ENCODE measurements around the gene ENTPD1. TPM values are rescaled to one million over a fixed set of nuclear protein-coding genes. Genes with fewer than 3 reads are reported as not detected.

The ENTPD1 gene
- total RNA-seq, 4 donors from 2014 or later, result 7.5 to 39.4 (median 22.2) TPM

DNA sequence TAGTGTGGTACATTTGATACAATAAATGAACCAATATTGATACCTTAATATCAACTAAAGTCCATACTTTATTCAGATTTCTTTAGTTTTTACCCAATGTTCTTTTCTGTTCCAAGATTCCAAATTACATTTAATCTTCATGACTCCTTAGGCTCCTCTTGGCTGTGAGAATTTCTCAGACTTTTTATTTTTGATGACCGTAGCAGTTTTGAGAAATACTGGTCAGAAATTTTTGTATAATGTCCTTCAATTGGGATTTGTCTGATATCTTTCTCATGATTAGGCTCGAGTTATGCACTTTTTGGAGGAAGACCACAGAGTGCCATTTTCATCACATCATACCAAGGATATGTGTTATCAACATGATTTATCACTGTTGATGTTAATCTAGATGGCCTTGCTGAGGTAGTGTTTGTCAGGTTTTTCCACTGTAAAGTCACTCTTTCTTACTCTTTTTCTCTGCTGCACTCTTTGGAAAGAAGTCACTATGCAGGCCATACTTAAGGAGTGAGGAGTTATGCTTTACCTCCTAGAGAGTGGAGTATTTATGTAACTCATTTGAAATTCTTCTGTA is 12.9 kb upstream of the ENTPD1 start:
- ATAC-seq (ENCODE audit: low FRiP score), result no peak
- DNase-seq (ENCODE audit: low spot score), result no peak
- TF ChIP-seq, protein P1, sequence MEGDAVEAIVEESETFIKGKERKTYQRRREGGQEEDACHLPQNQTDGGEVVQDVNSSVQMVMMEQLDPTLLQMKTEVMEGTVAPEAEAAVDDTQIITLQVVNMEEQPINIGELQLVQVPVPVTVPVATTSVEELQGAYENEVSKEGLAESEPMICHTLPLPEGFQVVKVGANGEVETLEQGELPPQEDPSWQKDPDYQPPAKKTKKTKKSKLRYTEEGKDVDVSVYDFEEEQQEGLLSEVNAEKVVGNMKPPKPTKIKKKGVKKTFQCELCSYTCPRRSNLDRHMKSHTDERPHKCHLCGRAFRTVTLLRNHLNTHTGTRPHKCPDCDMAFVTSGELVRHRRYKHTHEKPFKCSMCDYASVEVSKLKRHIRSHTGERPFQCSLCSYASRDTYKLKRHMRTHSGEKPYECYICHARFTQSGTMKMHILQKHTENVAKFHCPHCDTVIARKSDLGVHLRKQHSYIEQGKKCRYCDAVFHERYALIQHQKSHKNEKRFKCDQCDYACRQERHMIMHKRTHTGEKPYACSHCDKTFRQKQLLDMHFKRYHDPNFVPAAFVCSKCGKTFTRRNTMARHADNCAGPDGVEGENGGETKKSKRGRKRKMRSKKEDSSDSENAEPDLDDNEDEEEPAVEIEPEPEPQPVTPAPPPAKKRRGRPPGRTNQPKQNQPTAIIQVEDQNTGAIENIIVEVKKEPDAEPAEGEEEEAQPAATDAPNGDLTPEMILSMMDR (IDR thresholded peaks at IDR 0.05), result no peak

DNA sequence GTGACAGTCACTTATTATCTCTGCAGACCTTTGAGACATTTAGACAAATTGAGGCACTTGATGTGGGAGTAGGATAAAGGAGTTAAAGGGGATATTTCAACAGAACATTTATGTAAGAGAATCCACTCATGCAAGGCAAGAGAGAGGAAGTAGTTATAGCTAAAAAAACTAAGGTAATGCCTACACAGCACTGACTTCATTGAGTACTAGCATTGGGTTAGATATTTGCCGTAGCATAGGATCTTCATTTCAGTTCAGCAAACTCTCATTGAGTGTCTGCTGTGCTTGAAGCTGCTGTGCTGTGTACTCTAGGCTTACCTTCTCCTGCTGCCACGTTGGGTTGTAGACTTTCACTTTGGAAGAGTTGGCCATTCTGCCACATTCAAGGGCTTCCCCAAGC is 10.5 kb upstream of the ENTPD1 start:
- no peak for ATAC-seq (ENCODE audit: low FRiP score)

DNA sequence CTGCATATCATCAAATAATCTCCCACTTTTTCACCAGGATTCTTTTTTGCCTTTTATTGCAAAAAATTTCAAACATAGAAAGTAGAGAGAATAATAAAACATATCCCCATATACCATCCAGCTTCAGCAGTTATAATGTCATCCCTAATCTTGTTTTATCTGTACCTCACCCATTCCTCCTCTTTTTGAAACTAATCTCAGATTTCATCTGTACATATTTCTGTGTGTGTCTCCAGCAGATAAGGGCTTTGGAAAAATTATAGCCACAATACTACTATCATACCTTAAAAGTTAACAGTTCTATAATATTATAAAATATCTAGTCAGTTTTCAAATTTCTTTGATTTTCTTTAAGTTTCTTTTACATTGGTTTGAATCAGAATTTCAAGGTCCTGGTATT is 7.6 kb upstream of the ENTPD1 start:
- ATAC-seq (ENCODE audit: low FRiP score), result no peak
- TF ChIP-seq, protein P1 (IDR thresholded peaks at IDR 0.05), result no peak
- no peak for DNase-seq (ENCODE audit: low spot score)

More for the DNA sequence above, 10.5 kb upstream of the ENTPD1 start:
- TF ChIP-seq, protein P1 (IDR thresholded peaks at IDR 0.05), result no peak
- no peak for DNase-seq (ENCODE audit: low spot score)

DNA sequence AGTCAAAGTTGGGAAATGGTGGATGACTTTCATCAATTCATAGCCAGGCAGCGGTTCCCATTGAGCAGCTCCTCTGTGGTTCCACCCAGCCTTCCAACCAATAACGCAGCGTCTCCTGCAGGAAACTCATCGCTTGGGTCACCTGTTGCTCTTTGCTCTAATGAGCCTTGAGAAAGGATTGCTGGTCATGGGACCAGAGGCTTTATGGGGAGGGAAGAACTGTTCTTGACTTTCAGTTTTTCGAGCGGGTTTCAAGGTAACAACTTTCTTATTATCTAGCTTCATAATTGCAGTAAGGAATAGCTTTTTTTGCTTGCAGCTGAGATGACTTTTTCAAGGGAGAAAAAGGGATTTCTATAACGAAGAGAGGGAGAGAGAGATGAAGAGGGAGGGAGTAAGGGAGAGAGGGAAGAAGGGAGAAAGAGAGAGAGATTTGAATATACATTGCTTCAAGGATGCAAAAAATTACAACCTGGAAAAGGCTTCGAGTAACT is 405 bp upstream of the ENTPD1 start:
- DNase-seq (ENCODE audit: low spot score) (no peak), ATAC-seq (ENCODE audit: low FRiP score) (peak; percentile 26)
- TF ChIP-seq, protein P1 (IDR thresholded peaks at IDR 0.05), result no peak

DNA sequence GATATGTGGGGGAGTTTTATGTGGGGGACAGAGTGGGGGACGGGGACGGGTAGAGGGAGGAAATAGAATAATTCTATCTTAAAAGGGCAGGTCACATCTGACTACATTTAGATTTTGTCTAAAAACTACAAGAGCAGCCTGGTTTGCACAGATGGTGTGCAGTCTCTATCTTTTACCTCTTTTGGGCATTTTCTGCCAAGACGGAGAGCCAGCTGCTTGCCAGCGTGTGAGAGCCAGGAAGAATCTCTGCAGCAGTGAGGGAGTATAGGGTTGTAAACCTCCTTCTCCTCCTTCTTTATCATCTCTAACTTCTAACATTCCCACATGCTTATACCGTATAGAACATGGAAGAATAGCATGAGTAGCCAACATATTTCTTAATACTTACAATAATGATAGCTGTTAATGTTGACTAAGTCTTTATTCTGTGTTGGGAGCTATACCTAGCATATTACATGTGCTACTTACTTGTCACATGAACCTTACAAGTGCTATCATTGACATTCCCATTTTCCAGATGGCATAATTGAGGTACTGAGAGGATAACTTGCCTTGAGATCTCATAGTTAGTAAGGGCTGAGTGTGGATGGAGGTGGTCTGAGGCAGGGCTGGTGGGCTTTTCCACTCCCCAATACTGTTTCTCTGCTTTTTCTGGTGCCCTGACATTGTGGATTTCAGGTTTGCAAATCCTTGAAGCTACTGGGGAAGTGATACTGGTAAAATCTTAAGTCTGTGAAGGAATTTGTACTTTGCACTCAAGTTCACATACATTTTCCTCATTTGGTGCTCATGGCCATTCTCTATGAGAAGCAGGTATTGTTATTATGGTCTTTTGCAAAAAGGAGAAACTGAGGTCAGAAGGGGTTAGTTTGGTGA is 1.1 kb downstream of the ENTPD1 start:
- ATAC-seq (ENCODE audit: low FRiP score) (no peak), DNase-seq (ENCODE audit: low spot score) (no peak)
- TF ChIP-seq, protein P1 (IDR thresholded peaks at IDR 0.05), result no peak

DNA sequence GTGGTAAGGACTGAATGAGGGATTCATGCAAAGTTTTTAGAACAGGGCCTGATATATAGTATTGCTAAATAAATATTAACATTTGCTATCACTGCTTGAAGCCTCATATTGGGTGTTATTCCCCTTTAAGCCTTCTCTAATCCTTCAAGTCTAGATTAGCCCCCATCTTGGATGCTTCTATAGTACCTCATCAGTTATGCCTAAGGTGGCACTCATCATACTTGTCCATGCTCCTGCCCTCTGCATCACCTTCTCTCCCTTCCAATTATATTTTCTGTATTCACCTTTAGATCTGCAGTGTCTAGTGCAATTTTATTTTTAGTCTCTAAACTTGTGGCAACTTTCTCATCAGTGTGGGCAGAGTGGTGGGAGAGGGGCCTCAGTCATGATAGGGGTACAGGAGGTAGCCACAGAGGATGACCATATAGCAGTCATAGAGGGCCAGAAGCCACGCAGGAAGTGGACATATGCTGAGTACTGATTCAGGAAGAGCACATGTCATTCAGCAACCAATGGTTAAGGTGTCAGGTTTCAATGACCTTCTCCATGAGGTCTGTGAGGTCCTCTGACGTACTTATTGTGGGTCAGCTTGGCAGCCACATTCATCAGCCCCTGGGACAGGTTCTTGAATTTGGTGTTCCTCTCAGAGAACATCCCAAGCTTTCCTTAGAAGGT is 2.5 kb downstream of the ENTPD1 start:
- ATAC-seq (ENCODE audit: low FRiP score) (no peak), DNase-seq (ENCODE audit: low spot score) (no peak)
- TF ChIP-seq, protein P1 (IDR thresholded peaks at IDR 0.05), result no peak

All from omental fat pad (tissue), 4 donors.